Astrocyte (in vitro differentiated cells and primary cell): ENCODE results near the gene PGS1.

Experiments
- EZH2 ChIP-seq: IDR thresholded peaks from 2 replicates; pipeline ENCODE4 v1.6.1; 2012; ENCODE audit warnings: mild to moderate bottlenecking, low read length, inconsistent platforms; ENCODE audit not compliant: insufficient read depth
- TF ChIP-seq, protein P1 (sequence below): IDR thresholded peaks from 2 replicates; pipeline ENCODE4 v1.5.1; 2011; ENCODE audit warnings: low read depth, mild to moderate bottlenecking, inconsistent platforms, low read length, moderate library complexity; ENCODE audit not compliant: insufficient read depth

DNA sequence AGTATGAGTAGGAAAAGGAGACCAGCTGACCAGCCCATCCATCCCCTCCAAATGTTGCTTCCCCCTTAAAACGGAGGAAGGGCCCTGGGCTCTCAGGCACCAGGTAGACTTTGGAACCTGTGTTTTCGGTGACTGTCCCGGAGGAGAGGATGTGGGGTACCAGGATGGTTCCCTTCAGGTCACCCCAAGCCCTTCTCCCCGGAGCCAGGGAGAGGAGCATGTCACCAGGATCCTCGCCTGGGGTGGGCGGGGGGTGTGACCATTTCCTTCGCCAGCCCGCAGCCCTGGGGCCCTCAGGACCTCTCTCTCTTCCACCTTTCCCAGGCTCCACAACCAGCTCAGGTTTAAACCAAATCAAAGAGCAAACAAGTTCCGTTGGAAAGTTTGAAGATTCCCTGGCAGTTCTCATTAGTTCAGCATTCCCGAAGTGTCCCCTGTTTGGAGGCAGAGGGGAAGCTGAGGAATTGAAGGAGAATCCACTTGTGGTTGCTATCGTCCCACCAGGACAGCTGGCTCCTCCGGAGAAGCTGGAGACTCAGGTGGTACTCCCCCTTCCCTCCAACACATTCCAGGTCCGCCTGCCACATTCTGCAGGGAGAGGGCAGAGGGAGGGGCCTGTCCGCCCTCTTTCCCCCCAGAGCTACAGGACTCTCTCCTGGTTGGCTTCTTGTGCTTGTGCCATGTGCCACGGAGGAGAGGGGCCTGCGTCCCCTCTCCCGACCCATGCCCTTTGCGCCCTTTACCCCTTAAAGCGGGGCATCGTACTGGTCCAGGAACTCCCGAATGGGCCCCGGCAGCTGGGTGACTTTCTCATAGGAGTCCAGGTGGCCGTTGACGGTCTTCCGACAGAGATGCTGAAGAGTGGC is 20.5 kb upstream of the PGS1 start:
- TF ChIP-seq, protein P1, sequence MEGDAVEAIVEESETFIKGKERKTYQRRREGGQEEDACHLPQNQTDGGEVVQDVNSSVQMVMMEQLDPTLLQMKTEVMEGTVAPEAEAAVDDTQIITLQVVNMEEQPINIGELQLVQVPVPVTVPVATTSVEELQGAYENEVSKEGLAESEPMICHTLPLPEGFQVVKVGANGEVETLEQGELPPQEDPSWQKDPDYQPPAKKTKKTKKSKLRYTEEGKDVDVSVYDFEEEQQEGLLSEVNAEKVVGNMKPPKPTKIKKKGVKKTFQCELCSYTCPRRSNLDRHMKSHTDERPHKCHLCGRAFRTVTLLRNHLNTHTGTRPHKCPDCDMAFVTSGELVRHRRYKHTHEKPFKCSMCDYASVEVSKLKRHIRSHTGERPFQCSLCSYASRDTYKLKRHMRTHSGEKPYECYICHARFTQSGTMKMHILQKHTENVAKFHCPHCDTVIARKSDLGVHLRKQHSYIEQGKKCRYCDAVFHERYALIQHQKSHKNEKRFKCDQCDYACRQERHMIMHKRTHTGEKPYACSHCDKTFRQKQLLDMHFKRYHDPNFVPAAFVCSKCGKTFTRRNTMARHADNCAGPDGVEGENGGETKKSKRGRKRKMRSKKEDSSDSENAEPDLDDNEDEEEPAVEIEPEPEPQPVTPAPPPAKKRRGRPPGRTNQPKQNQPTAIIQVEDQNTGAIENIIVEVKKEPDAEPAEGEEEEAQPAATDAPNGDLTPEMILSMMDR = no peak
- no peak for TF ChIP-seq EZH2
